Measurements from ENCODE around the gene AMER2.

The AMER2 gene

DNA sequence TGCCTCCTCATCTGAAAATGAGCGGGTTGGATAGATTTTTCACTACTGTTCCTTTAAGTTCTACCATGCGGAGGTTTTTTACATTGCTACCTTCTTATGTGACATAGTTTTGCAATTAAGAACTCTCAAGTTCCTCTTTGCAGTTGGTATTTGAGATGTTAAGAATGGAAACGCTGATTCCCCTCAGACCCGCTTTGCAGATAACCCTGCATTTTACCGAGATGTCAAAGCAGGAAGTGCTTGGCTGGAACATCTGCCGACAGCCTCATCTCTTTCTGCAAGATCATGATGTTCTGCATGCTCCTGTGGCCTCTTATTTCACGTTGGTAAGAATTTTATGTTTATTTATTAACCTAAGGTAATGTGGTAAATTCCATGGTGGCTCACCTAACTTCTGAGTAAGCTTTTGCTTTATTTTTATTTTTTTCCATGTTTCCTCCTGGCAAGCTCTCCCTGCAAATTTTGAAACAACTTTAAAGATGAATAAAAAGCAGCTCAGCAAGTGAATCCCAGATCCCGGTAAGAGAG lies 53.6 kb downstream of the AMER2 start:
- Mint-ChIP-seq H3K4me3 (no peak overlapping the region), H3K36me3 (no peaks in the 10 kb centered on the region), H3K27me3 (peaks cover 41 to 61% of the 10 kb centered on the region in 2 donors), H3K4me1 (peaks cover 0 to 7% of the 10 kb centered on the region in 2 donors), H3K9me3 (peaks cover 4 to 13% of the 10 kb centered on the region in 2 donors), H3K27ac (no peak overlapping the region)
- ATAC-seq (replicated peaks) (peak; percentile 12 to 52), DNase-seq (no peak)

DNA sequence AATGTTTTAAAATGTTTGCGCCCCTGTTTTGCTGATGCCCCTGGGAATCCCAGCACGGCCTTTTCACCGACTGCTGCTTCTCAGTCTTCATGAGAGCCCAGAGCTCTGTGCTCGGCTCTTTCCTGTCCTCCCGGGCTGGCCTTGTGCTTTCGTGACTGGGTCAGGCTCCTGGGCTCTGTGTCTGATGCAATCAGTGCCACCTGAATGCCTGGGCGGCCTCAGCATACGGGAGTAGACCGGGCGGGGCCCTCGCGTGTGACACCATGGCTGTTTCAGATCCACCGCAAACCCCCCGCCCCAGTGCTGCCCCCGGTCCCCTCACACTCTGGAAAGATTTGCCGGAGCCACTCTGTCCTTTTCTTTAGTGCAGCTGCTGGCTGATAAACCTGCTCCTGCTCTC lies 54.8 kb downstream of the AMER2 start:
- Mint-ChIP-seq H3K9me3 (peaks cover 2 to 5% of the 10 kb centered on the region in 2 donors), H3K27me3 (peaks cover 41 to 61% of the 10 kb centered on the region in 2 donors), H3K4me3 (no peak overlapping the region), H3K27ac (no peak overlapping the region), H3K36me3 (no peaks in the 10 kb centered on the region), H3K4me1 (peaks cover 0 to 7% of the 10 kb centered on the region in 2 donors)
- DNase-seq: no peak
- ATAC-seq (replicated peaks): no peak

DNA sequence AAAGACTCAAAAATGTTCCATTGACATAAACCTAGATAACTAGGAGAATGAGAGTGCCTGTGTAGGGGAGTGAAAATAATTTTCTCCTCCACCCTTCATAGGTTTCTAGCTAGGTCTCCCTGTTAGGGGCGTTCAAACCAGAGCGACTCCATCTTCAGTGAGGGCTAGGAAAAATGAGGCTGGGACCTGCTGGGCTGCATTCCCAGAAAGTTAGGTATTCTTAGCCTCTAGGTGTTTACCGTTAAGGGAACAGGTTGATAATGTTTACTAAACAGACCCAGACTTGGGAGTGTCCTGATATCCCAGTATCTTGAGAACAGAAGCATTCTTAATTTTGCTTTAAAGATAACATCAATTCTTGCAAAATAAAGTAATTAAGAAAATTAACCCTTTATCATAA lies 56.0 kb downstream of the AMER2 start:
- ATAC-seq (replicated peaks) (no peak), DNase-seq (no peak)
- peaks cover 0 to 7% of the 10 kb centered on the region in 2 donors for H3K4me1 Mint-ChIP-seq
- H3K4me3 Mint-ChIP-seq: no peak overlapping the region
- peaks cover 30 to 56% of the 10 kb centered on the region in 2 donors for H3K27me3 Mint-ChIP-seq
- H3K9me3 Mint-ChIP-seq: no peaks in the 10 kb centered on the region
- no peak overlapping the region for H3K27ac Mint-ChIP-seq
- H3K36me3 Mint-ChIP-seq: no peaks in the 10 kb centered on the region

DNA sequence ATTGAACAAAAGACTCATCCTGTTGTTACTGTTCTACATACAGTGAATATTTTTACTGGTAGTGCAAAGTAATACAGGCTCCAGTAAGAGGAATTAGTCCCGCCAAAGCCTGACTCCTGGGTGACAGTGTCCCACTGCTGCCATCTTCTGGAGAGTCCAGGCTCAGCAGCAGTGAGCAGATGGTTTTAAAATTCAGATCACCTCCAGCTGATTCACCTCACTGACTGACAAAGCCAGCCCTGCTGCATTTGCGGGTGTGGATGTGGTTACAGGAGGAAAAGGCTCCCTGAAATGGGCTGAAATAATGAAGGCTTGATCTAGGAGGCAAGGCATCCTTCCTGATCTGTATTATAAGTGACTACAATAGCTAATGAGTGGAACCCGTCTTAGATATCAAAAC lies 57.9 kb downstream of the AMER2 start:
- peaks cover 22 to 40% of the 10 kb centered on the region in 2 donors for H3K27me3 Mint-ChIP-seq
- H3K4me3 Mint-ChIP-seq: no peak overlapping the region
- peaks cover 0 to 6% of the 10 kb centered on the region in 2 donors for H3K4me1 Mint-ChIP-seq
- H3K9me3 Mint-ChIP-seq: no peaks in the 10 kb centered on the region
- DNase-seq (peak; percentile 65), ATAC-seq (replicated peaks) (peak; percentile 90 to 97)
- peak overlapping the region; percentile 17 for H3K27ac Mint-ChIP-seq
- no peaks in the 10 kb centered on the region for H3K36me3 Mint-ChIP-seq

DNA sequence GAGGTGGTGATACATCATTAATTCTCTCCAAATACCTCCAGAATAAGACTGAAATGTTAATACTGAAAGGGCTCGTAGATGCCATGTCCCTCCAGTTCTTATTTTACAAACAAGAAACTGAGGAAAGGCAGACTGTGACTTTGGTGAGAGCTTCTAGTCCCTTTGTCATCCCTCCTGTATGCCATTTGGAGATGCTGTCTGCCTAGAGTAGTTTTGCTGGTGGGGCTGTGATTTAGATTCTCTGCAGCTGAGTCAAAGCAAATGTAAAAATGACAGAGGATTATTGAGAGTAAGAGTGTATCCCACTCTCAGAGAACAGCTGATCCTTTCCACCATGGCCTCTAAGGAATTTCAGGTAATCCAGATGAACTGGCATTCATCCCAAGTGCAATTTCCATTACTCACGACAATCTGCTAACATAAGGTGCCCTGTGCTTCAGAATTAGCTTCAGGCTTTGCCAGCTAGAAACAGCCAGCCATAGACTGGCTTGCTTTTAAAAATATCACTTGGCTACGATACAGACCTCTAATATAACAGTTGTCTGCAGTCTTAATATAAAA lies 59.3 kb downstream of the AMER2 start:
- no peaks in the 10 kb centered on the region for H3K36me3 Mint-ChIP-seq
- H3K4me3 Mint-ChIP-seq: no peak overlapping the region
- DNase-seq: no peak
- H3K27ac Mint-ChIP-seq: no peak overlapping the region
- no peaks in the 10 kb centered on the region for H3K9me3 Mint-ChIP-seq
- H3K27me3 Mint-ChIP-seq: peaks cover 24 to 36% of the 10 kb centered on the region in 2 donors
- ATAC-seq (replicated peaks): no peak
- H3K4me1 Mint-ChIP-seq: no peaks in the 10 kb centered on the region

Data from stimulated activated naive B cell treated with anti-CD40 and anti-IgM and Interleukin-4, amounts not matched to agents 10 μg/mL and 1 μg/mL and 100 μg/mL, for 72 hours (primary cell).